Trophoblast cell (in vitro differentiated cells and primary cell): ENCODE measurements around the gene XXYLT1.
"Not testable (repeated sequence)": the region's sequence is repeated elsewhere in the genome, so short reads cannot be mapped to it uniquely, and the experiment has no call there.

Experiments used
- DNase-seq, 2 donors: peaks; one replicate each; pipeline ENCODE4 v3.0.0-alpha.2; 2016
- H2AFZ ChIP-seq: 2 replicates; pipeline ENCODE4 v1.6.1; 2013; ENCODE audit warnings: low read length, moderate library complexity, mild to moderate bottlenecking; ENCODE audit not compliant: insufficient read depth, poor library complexity
- H2AK5ac ChIP-seq: 2 replicates; pipeline ENCODE4 v1.6.1; 2013; ENCODE audit warnings: mild to moderate bottlenecking, low read length
- H2BK120ac ChIP-seq: 2 replicates; pipeline ENCODE4 v1.6.1; 2013; ENCODE audit warnings: low read length, mild to moderate bottlenecking, moderate library complexity; ENCODE audit not compliant: insufficient read depth, poor library complexity
- H2BK12ac ChIP-seq: 2 replicates; pipeline ENCODE4 v1.6.1; 2013; ENCODE audit warnings: mild to moderate bottlenecking, low read length, moderate library complexity
- H2BK5ac ChIP-seq: 2 replicates; pipeline ENCODE4 v1.6.1; 2013; ENCODE audit warnings: low read length, low read depth, moderate library complexity, mild to moderate bottlenecking; ENCODE audit not compliant: poor library complexity
- H3K14ac ChIP-seq: 2 replicates; pipeline ENCODE4 v1.6.1; 2013; ENCODE audit warnings: mild to moderate bottlenecking, low read length
- H3K18ac ChIP-seq: 2 replicates; pipeline ENCODE4 v1.6.1; 2013; ENCODE audit warnings: mild to moderate bottlenecking, low read length
- H3K23ac ChIP-seq: 2 replicates; pipeline ENCODE4 v1.6.1; 2013; ENCODE audit warnings: low read length
- H3K27ac ChIP-seq: 2 replicates; pipeline ENCODE4 v1.5.1; 2013; ENCODE audit warnings: low read depth, mild to moderate bottlenecking, inconsistent platforms, low read length, moderate library complexity
- H3K27me3 ChIP-seq: 2 replicates; pipeline ENCODE4 v1.6.1; 2013; ENCODE audit warnings: inconsistent platforms, mild to moderate bottlenecking, low read length, moderate library complexity; ENCODE audit not compliant: insufficient read depth
- H3K36me3 ChIP-seq, 2 experiments: 1 replicate in 1 of 2; 2 replicates in 1 of 2; pipeline ENCODE4 v1.6.1; 2013; ENCODE audit warnings: low read length in 2 of 2, mild to moderate bottlenecking in 2 of 2, moderate library complexity in 1 of 2; ENCODE audit not compliant: insufficient read depth in 2 of 2, control insufficient read depth in 1 of 2
- H3K4ac ChIP-seq: 2 replicates; pipeline ENCODE4 v1.6.1; 2013; ENCODE audit warnings: low read depth, mild to moderate bottlenecking, low read length, moderate library complexity
- H3K4me1 ChIP-seq, 2 experiments: 1 replicate in 1 of 2; 2 replicates in 1 of 2; pipeline ENCODE4 v1.6.1; 2013; ENCODE audit warnings: low read length in 2 of 2, mild to moderate bottlenecking in 2 of 2, moderate library complexity in 1 of 2; ENCODE audit not compliant: insufficient read depth in 2 of 2, control insufficient read depth in 1 of 2
- H3K4me2 ChIP-seq: 2 replicates; pipeline ENCODE4 v1.6.1; 2013; ENCODE audit warnings: inconsistent platforms, mild to moderate bottlenecking, low read length, moderate library complexity
- H3K4me3 ChIP-seq: 2 replicates; pipeline ENCODE4 v1.5.1; 2013; ENCODE audit warnings: mild to moderate bottlenecking, low read depth, low read length, inconsistent platforms
- H3K79me1 ChIP-seq: one replicate; pipeline ENCODE4 v1.6.1; 2013; ENCODE audit warnings: low read length
- H3K79me2 ChIP-seq: 2 replicates; pipeline ENCODE4 v1.6.1; 2013; ENCODE audit warnings: low read length, mild to moderate bottlenecking; ENCODE audit not compliant: control insufficient read depth, insufficient read depth, poor library complexity
- H3K9ac ChIP-seq: 2 replicates; pipeline ENCODE4 v1.6.1; 2013; ENCODE audit warnings: mild to moderate bottlenecking, low read length
- H3K9me3 ChIP-seq: 2 replicates; pipeline ENCODE4 v1.6.1; 2013; ENCODE audit warnings: low read depth, mild to moderate bottlenecking, control low read depth, inconsistent platforms, low read length; ENCODE audit not compliant: insufficient read depth
- H4K12ac ChIP-seq: 2 replicates; pipeline ENCODE4 v1.6.1; 2013; ENCODE audit warnings: low read depth, mild to moderate bottlenecking, low read length, moderate library complexity
- H4K8ac ChIP-seq: 2 replicates; pipeline ENCODE4 v1.6.1; 2013; ENCODE audit warnings: low read depth, mild to moderate bottlenecking, low read length, moderate library complexity
- H4K91ac ChIP-seq: one replicate; pipeline ENCODE4 v1.6.1; 2013; ENCODE audit warnings: low read depth, mild to moderate bottlenecking, low read length, moderate library complexity
- WGBS: extraction: QIAGEN DNeasy Blood & Tissue Kit; methylation state at CpG from one replicate; pipeline ENCODE4 v1.1.7; 2013; ENCODE audit warnings: missing lambda C conversion rate; ENCODE audit not compliant: insufficient read length, insufficient coverage; ENCODE audit errors: extremely low coverage; 5-methylcytosine and 5-hydroxymethylcytosine counted together

Gene XXYLT1

DNA sequence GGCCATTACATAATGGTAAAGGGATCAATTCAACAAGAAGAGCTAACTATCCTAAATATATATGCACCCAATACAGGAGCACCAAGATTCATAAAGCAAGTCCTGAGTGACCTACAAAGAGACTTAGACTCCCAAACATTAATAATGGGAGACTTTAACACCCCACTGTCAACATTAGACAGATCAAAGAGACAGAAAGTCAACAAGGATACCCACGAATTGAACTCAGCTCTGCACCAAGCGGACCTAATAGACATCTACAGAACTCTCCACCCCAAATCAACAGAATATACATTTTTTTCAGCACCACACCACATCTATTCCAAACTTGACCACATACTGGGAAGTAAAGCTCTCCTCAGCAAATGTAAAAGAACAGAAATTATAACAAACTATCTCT is 55.4 kb downstream of the XXYLT1 start:
- not testable (repeated sequence) for H3K18ac ChIP-seq, H2BK5ac ChIP-seq, H2BK12ac ChIP-seq, H3K27me3 ChIP-seq, H3K27ac ChIP-seq, H3K9ac ChIP-seq, H2AK5ac ChIP-seq, H2BK120ac ChIP-seq, DNase-seq, H3K9me3 ChIP-seq, H3K4me3 ChIP-seq, H3K4me2 ChIP-seq, H3K4ac ChIP-seq, H4K91ac ChIP-seq, H2AFZ ChIP-seq, H4K12ac ChIP-seq, H3K14ac ChIP-seq, H3K79me2 ChIP-seq, H3K36me3 ChIP-seq, H3K4me1 ChIP-seq, H4K8ac ChIP-seq, H3K23ac ChIP-seq, H3K79me1 ChIP-seq
- no CpG with 5 or more reads among the region's 2 CpGs for WGBS

- H3K4ac ChIP-seq = no peak overlapping the region
- no CpG with 5 or more reads among the region's 8 CpGs for WGBS
- DNase-seq = no peak
- no peak overlapping the region for H3K4me3 ChIP-seq
- H4K12ac ChIP-seq = no peak overlapping the region
- no peaks in the 10 kb centered on the region for H3K9me3 ChIP-seq
- H3K4me1 ChIP-seq = peaks cover 12 to 15% of the 10 kb centered on the region in 2 experiments
- H3K36me3 ChIP-seq = no peaks in the 10 kb centered on the region
- no peak overlapping the region for H2BK5ac ChIP-seq
- H3K9ac ChIP-seq = no peak overlapping the region
- H3K4me2 ChIP-seq = no peak overlapping the region
- H4K91ac ChIP-seq = no peak overlapping the region
- H3K27ac ChIP-seq = no peak overlapping the region
- H4K8ac ChIP-seq = no peak overlapping the region
- H3K79me1 ChIP-seq = peaks cover 2% of the 10 kb centered on the region
- no peak overlapping the region for H2BK120ac ChIP-seq
- peak overlapping the region; percentile 34 for H3K23ac ChIP-seq
- H3K27me3 ChIP-seq = no peaks in the 10 kb centered on the region
- no peak overlapping the region for H3K18ac ChIP-seq
- H2BK12ac ChIP-seq = no peak overlapping the region
- no peaks in the 10 kb centered on the region for H3K79me2 ChIP-seq
- H2AFZ ChIP-seq = no peak overlapping the region
- H3K14ac ChIP-seq = no peak overlapping the region
- no peak overlapping the region for H2AK5ac ChIP-seq
These were observed 56.6 kb downstream of the XXYLT1 start for GRCh38 chr3:195214381-195214780.

- no peak overlapping the region for H2AFZ ChIP-seq
- H4K12ac ChIP-seq = no peak overlapping the region
- H2BK120ac ChIP-seq = no peak overlapping the region
- H2AK5ac ChIP-seq = no peak overlapping the region
- H3K79me1 ChIP-seq = peaks cover 2% of the 10 kb centered on the region
- H3K4ac ChIP-seq = no peak overlapping the region
- H4K91ac ChIP-seq = no peak overlapping the region
- H3K9me3 ChIP-seq = no peaks in the 10 kb centered on the region
- H3K4me3 ChIP-seq = no peak overlapping the region
- no peak overlapping the region for H3K18ac ChIP-seq
- H2BK5ac ChIP-seq = no peak overlapping the region
- peak; percentile 41 to 63 for DNase-seq
- no peak overlapping the region for H4K8ac ChIP-seq
- no peaks in the 10 kb centered on the region for H3K79me2 ChIP-seq
- no peaks in the 10 kb centered on the region for H3K36me3 ChIP-seq
- peaks cover 13 to 19% of the 10 kb centered on the region in 2 experiments for H3K4me1 ChIP-seq
- H2BK12ac ChIP-seq = no peak overlapping the region
- WGBS = no CpG with 5 or more reads among the region's 9 CpGs
- H3K23ac ChIP-seq = no peak overlapping the region
- H3K4me2 ChIP-seq = no peak overlapping the region
- H3K27ac ChIP-seq = peak overlapping the region; percentile 39
- no peak overlapping the region for H3K14ac ChIP-seq
- no peaks in the 10 kb centered on the region for H3K27me3 ChIP-seq
- no peak overlapping the region for H3K9ac ChIP-seq
These were observed 57.2 kb downstream of the XXYLT1 start for GRCh38 chr3:195213639-195214315.

GRCh38 chr3:195212749-195213375 is 58.1 kb downstream of the XXYLT1 start:
- WGBS = no CpG with 5 or more reads among the region's 14 CpGs
- Histone ChIP-seq H3K79me1 (peaks cover 2% of the 10 kb centered on the region), H3K23ac (no peak overlapping the region)

More at GRCh38 chr3:195212749-195213375, 58.1 kb downstream of the XXYLT1 start:
- H2AFZ ChIP-seq = no peak overlapping the region
- no peak overlapping the region for H4K12ac ChIP-seq
- H4K91ac ChIP-seq = no peak overlapping the region
- H3K4ac ChIP-seq = no peak overlapping the region
- H3K14ac ChIP-seq = no peak overlapping the region
- H3K18ac ChIP-seq = no peak overlapping the region
- H3K36me3 ChIP-seq = no peaks in the 10 kb centered on the region
- H3K27ac ChIP-seq = no peak overlapping the region
- H3K4me3 ChIP-seq = no peak overlapping the region
- H3K27me3 ChIP-seq = no peaks in the 10 kb centered on the region
- H4K8ac ChIP-seq = no peak overlapping the region
- H3K79me2 ChIP-seq = no peaks in the 10 kb centered on the region
- no peak overlapping the region for H2BK120ac ChIP-seq
- H2BK5ac ChIP-seq = no peak overlapping the region
- H3K9me3 ChIP-seq = no peaks in the 10 kb centered on the region
- peaks cover 13 to 22% of the 10 kb centered on the region in 2 experiments for H3K4me1 ChIP-seq
- DNase-seq = no peak
- peak overlapping the region; percentile 38 for H3K9ac ChIP-seq
- no peak overlapping the region for H2AK5ac ChIP-seq
- no peak overlapping the region for H3K4me2 ChIP-seq
- no peak overlapping the region for H2BK12ac ChIP-seq
